ENCODE results near the gene UBE2E2. TPM values are rescaled to one million over a fixed set of nuclear protein-coding genes. Genes with fewer than 3 reads are reported as not detected.
"Not testable (repeated sequence)": the region's sequence is repeated elsewhere in the genome, so short reads cannot be mapped to it uniquely, and the experiment has no call there.

UBE2E2 gene
- polyA plus RNA-seq, 1 donor from 2014 or later, result 19.8 TPM

DNA sequence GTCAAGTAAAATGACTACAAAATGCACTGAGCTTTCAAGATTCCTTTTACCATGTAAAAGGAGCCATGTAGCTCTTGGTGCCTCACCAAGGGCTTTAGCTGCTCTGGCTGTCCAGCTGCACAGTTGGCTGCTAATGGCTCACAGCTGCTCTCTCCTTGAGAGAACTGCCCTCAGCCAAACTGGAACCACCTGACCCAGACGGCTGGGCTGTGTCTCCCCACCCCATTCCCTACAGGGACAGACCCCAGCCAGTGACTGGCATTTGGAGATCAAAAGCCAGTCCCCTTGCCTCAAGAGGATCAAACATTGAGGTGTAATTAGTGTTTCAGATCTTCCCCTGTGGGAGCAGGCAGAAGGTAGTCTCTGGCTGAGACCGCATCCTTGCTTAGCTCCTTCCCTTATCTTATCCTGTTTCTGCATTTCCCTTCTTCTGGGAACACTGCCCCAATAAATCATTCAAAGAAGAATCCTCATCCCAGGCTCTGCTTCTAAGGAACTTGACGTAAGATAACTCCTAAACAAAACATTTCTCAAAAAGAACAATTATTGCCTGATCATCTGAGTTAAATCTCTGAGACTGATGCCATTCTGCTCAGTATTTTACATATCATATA, 28.6 kb upstream of the UBE2E2 start:
- no peak overlapping the region for H3K4me2 ChIP-seq (ENCODE audit: low read length)
- no peak overlapping the region for H3K27ac ChIP-seq (ENCODE audit: low read length)
- no peaks in the 10 kb centered on the region for H3K79me2 ChIP-seq (replicated peaks; ENCODE audit: insufficient read depth, low read length)
- TF ChIP-seq TAF1 (IDR thresholded peaks at IDR 0.05; ENCODE audit: low read depth), result no peak
- no peak for TF ChIP-seq EZH2 (IDR thresholded peaks at IDR 0.05; ENCODE audit: borderline replicate concordance, insufficient read depth, low read length, poor library complexity, severe bottlenecking)
- TF ChIP-seq, protein P1, sequence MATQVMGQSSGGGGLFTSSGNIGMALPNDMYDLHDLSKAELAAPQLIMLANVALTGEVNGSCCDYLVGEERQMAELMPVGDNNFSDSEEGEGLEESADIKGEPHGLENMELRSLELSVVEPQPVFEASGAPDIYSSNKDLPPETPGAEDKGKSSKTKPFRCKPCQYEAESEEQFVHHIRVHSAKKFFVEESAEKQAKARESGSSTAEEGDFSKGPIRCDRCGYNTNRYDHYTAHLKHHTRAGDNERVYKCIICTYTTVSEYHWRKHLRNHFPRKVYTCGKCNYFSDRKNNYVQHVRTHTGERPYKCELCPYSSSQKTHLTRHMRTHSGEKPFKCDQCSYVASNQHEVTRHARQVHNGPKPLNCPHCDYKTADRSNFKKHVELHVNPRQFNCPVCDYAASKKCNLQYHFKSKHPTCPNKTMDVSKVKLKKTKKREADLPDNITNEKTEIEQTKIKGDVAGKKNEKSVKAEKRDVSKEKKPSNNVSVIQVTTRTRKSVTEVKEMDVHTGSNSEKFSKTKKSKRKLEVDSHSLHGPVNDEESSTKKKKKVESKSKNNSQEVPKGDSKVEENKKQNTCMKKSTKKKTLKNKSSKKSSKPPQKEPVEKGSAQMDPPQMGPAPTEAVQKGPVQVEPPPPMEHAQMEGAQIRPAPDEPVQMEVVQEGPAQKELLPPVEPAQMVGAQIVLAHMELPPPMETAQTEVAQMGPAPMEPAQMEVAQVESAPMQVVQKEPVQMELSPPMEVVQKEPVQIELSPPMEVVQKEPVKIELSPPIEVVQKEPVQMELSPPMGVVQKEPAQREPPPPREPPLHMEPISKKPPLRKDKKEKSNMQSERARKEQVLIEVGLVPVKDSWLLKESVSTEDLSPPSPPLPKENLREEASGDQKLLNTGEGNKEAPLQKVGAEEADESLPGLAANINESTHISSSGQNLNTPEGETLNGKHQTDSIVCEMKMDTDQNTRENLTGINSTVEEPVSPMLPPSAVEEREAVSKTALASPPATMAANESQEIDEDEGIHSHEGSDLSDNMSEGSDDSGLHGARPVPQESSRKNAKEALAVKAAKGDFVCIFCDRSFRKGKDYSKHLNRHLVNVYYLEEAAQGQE (IDR thresholded peaks at IDR 0.05; ENCODE audit: borderline replicate concordance), result no peak
- no peak for TF ChIP-seq RAD21 (conservative IDR thresholded peaks at IDR 0.05)
- no peak for TF ChIP-seq POLR2AphosphoS5 (IDR thresholded peaks at IDR 0.05)
- TF ChIP-seq EP300 (conservative IDR thresholded peaks at IDR 0.05; ENCODE audit: poor library complexity, severe bottlenecking), result no peak
- no peak for TF ChIP-seq SMC3 (conservative IDR thresholded peaks at IDR 0.05; ENCODE audit: poor library complexity)
- TF ChIP-seq MXI1 (conservative IDR thresholded peaks at IDR 0.05; ENCODE audit: poor library complexity, severe bottlenecking), result no peak
- TF ChIP-seq, protein P2, sequence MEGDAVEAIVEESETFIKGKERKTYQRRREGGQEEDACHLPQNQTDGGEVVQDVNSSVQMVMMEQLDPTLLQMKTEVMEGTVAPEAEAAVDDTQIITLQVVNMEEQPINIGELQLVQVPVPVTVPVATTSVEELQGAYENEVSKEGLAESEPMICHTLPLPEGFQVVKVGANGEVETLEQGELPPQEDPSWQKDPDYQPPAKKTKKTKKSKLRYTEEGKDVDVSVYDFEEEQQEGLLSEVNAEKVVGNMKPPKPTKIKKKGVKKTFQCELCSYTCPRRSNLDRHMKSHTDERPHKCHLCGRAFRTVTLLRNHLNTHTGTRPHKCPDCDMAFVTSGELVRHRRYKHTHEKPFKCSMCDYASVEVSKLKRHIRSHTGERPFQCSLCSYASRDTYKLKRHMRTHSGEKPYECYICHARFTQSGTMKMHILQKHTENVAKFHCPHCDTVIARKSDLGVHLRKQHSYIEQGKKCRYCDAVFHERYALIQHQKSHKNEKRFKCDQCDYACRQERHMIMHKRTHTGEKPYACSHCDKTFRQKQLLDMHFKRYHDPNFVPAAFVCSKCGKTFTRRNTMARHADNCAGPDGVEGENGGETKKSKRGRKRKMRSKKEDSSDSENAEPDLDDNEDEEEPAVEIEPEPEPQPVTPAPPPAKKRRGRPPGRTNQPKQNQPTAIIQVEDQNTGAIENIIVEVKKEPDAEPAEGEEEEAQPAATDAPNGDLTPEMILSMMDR (IDR thresholded peaks at IDR 0.05; ENCODE audit: poor library complexity, severe bottlenecking), result no peak
- H3K36me3 ChIP-seq (ENCODE audit: insufficient read depth, low read length), result no peaks in the 10 kb centered on the region
- H3K27me3 ChIP-seq (ENCODE audit: insufficient read depth, low read depth, low read length), result no peaks in the 10 kb centered on the region
- no peak overlapping the region for H3K4me3 ChIP-seq (ENCODE audit: low read length)
- H4K20me1 ChIP-seq (ENCODE audit: insufficient read depth), result no peaks in the 10 kb centered on the region
- no peak overlapping the region for H3K9ac ChIP-seq (ENCODE audit: low read length)
- H2AFZ ChIP-seq (ENCODE audit: low read depth, low read length), result no peak overlapping the region
- H3F3A ChIP-seq (ENCODE audit: insufficient read depth, low read length, poor library complexity, severe bottlenecking), result no peaks in the 10 kb centered on the region
- H3K9me2 ChIP-seq (ENCODE audit: insufficient read depth, low read length), result no peaks in the 10 kb centered on the region
- no peaks in the 10 kb centered on the region for H3K9me3 ChIP-seq (ENCODE audit: low read length)

DNA sequence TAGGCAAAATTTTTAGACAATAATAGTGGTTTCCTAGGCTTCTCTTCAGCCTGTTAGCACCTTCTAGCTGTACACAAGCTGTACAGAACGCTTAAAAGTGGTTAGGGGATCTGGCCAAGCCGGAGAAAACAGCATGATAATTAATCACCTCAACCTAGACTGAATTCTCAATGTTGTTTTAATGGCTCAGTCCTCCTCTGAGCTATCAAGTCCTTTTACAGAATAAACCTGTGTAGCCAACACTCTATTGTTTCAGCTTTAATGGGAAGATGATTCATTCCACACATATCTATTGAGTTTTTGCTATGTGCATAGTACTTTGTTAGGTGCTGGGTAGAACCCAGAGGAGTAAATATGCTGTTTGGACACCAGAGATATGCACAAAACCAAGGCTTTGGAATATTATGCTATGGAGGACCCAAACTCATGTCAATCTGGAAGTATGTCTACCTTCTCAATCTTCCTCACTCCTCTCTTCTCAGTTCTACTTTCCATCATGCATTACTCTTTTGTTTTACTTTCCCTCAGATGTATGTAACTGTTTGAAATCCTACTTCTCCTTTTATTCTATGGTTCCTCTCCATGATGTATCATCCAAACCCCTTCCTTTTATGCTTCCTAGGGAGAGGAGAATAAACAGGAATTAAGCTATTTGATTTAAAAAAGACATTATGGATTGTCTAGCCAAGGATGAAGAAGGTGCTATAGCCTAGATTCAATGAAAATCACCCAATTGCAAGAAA, 27.6 kb upstream of the UBE2E2 start:
- H3K36me3 ChIP-seq (ENCODE audit: insufficient read depth, low read length), result no peaks in the 10 kb centered on the region
- H4K20me1 ChIP-seq (ENCODE audit: insufficient read depth), result no peaks in the 10 kb centered on the region
- no peak overlapping the region for H3K9ac ChIP-seq (ENCODE audit: low read length)
- H3F3A ChIP-seq (ENCODE audit: insufficient read depth, low read length, poor library complexity, severe bottlenecking), result no peaks in the 10 kb centered on the region
- no peak overlapping the region for H3K4me2 ChIP-seq (ENCODE audit: low read length)
- no peak overlapping the region for H3K4me3 ChIP-seq (ENCODE audit: low read length)
- no peaks in the 10 kb centered on the region for H3K9me2 ChIP-seq (ENCODE audit: insufficient read depth, low read length)
- H3K27me3 ChIP-seq (ENCODE audit: insufficient read depth, low read depth, low read length), result no peaks in the 10 kb centered on the region
- TF ChIP-seq POLR2AphosphoS5 (IDR thresholded peaks at IDR 0.05) (no peak), EZH2 (IDR thresholded peaks at IDR 0.05; ENCODE audit: borderline replicate concordance, insufficient read depth, low read length, poor library complexity, severe bottlenecking) (no peak)
- H3K9me3 ChIP-seq (ENCODE audit: low read length), result no peaks in the 10 kb centered on the region
- H3K79me2 ChIP-seq (replicated peaks; ENCODE audit: insufficient read depth, low read length), result no peaks in the 10 kb centered on the region
- no peak overlapping the region for H2AFZ ChIP-seq (ENCODE audit: low read depth, low read length)
- H3K27ac ChIP-seq (ENCODE audit: low read length), result no peak overlapping the region

DNA sequence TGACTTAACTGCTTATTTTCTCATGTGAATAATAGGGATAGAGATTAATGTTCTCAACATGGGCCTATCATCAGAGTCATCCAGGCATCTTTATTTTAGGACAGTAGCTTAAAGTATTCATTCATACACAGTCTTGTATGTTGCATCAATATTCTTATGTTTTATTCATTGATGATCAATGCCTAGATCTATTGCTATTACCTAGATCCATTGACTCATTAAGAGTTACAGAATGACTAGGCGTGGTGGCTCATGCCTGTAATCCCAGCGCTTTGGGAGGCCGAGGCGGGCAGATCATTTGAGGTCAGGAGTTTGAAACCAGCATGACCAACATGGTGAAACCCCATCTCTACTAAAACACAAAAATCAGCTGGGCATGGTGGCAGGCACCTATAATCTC, 26.3 kb upstream of the UBE2E2 start:
- not testable (repeated sequence) for H3K9ac ChIP-seq (ENCODE audit: low read length); H3K9me2 ChIP-seq (ENCODE audit: insufficient read depth, low read length); H3K4me2 ChIP-seq (ENCODE audit: low read length); H3K79me2 ChIP-seq (replicated peaks; ENCODE audit: insufficient read depth, low read length); H3K27me3 ChIP-seq (ENCODE audit: insufficient read depth, low read depth, low read length); H2AFZ ChIP-seq (ENCODE audit: low read depth, low read length); H3K36me3 ChIP-seq (ENCODE audit: insufficient read depth, low read length); H4K20me1 ChIP-seq (ENCODE audit: insufficient read depth); H3K4me3 ChIP-seq (ENCODE audit: low read length); H3K9me3 ChIP-seq (ENCODE audit: low read length); H3F3A ChIP-seq (ENCODE audit: insufficient read depth, low read length, poor library complexity, severe bottlenecking); H3K27ac ChIP-seq (ENCODE audit: low read length)
